Hepatocyte (in vitro differentiated cells): ENCODE results near the gene ARL2BP. TPM values are rescaled to one million over a fixed set of nuclear protein-coding genes. Genes with fewer than 3 reads are reported as not detected.

Experiments
- DNase-seq: peaks from one replicate; pipeline ENCODE4 v3.0.0-alpha.2; 2016; ENCODE audit warnings: low spot score
- H2AFZ ChIP-seq: fragments of 200-600 bp; sonication (generic); 2 replicates; pipeline ENCODE4 v1.6.0; 2016; ENCODE audit warnings: antibody characterized with exemption, mild to moderate bottlenecking
- H3K27ac ChIP-seq: fragments of 200-600 bp; sonication (generic); 2 replicates; pipeline ENCODE4 v1.5.1; 2016; ENCODE audit warnings: mild to moderate bottlenecking
- H3K27me3 ChIP-seq: fragments of 200-600 bp; sonication (generic); 2 replicates; pipeline ENCODE4 v1.6.1; 2016
- H3K36me3 ChIP-seq: fragments of 200-600 bp; sonication (generic); replicated peaks from 2 replicates; pipeline ENCODE4 v1.5.1; 2016; ENCODE audit warnings: low read depth; ENCODE audit not compliant: insufficient read depth
- H3K4me1 ChIP-seq: fragments of 200-600 bp; sonication (generic); 2 replicates; pipeline ENCODE4 v1.5.1; 2016; ENCODE audit warnings: mild to moderate bottlenecking, moderate library complexity; ENCODE audit not compliant: insufficient read depth
- H3K4me2 ChIP-seq: fragments of 200-600 bp; sonication (generic); 2 replicates; pipeline ENCODE4 v1.6.0; 2016
- H3K4me3 ChIP-seq: fragments of 200-600 bp; sonication (generic); 2 replicates; pipeline ENCODE4 v1.5.1; 2016; ENCODE audit warnings: mild to moderate bottlenecking
- H3K79me2 ChIP-seq: fragments of 200-600 bp; sonication (generic); 2 replicates; pipeline ENCODE4 v1.6.0; 2017; ENCODE audit warnings: mild to moderate bottlenecking
- H3K9me2 ChIP-seq: fragments of 200-600 bp; sonication (generic); replicated peaks from 2 replicates; pipeline ENCODE4 v1.6.0; 2017; ENCODE audit warnings: mild to moderate bottlenecking; ENCODE audit not compliant: insufficient read depth
- H3K9me3 ChIP-seq: fragments of 200-600 bp; sonication (generic); 2 replicates; pipeline ENCODE4 v1.5.1; 2016; ENCODE audit warnings: low read depth, mild to moderate bottlenecking
- H4K20me1 ChIP-seq: fragments of 200-600 bp; sonication (generic); 2 replicates; pipeline ENCODE4 v1.6.0; 2016; ENCODE audit warnings: mild to moderate bottlenecking; ENCODE audit not compliant: insufficient read depth, poor library complexity, severe bottlenecking
- EZH2 ChIP-seq: fragments of 200-600 bp; sonication (generic); IDR thresholded peaks from 2 replicates; pipeline ENCODE4 v1.6.1; 2016; ENCODE audit warnings: antibody characterized with exemption, mild to moderate bottlenecking, borderline replicate concordance
- EZH2phosphoT487 ChIP-seq: fragments of 200-600 bp; sonication (generic); IDR thresholded peaks from one replicate; pipeline ENCODE4 v1.6.1; 2018; ENCODE audit warnings: antibody characterized with exemption, mild to moderate bottlenecking, low read depth, moderate library complexity; ENCODE audit not compliant: unreplicated experiment, severe bottlenecking
- WGBS: methylation state at CpG from one replicate; pipeline ENCODE4 v1.1.6; 2016; ENCODE audit warnings: low lambda C conversion rate; ENCODE audit errors: missing lambda C conversion rate; 5-methylcytosine and 5-hydroxymethylcytosine counted together
- polyA plus RNA-seq: library from polyadenylated mRNA; unstranded; fragments of >200 nt; fragmentation: Nextera tagmentation; extraction: Ambion mirVana; gene quantifications from 2 replicates; pipeline ENCODE4 v1.2.1, GENCODE V29; 2016
- total RNA-seq: library from RNA; depleted of rRNA; stranded (reverse); fragments of >200 nt; gene quantifications from 2 replicates; pipeline ENCODE4 v1.2.3, GENCODE V29; 2014
- TF ChIP-seq, protein P1 (sequence below): fragments of 200-600 bp; sonication (generic); IDR thresholded peaks from 2 replicates; pipeline ENCODE4 v1.5.1; 2016; ENCODE audit warnings: antibody characterized with exemption, mild to moderate bottlenecking; ENCODE audit not compliant: poor library complexity

Gene ARL2BP
- total and polyA plus RNA-seq, 2 experiments from 2014 or later: 102 to 105 TPM

- H3K9me3 ChIP-seq: no peaks in the 10 kb centered on the region
Observed at GRCh38 chr16:57233944-57234706, 10.9 kb upstream of the ARL2BP start.

DNA sequence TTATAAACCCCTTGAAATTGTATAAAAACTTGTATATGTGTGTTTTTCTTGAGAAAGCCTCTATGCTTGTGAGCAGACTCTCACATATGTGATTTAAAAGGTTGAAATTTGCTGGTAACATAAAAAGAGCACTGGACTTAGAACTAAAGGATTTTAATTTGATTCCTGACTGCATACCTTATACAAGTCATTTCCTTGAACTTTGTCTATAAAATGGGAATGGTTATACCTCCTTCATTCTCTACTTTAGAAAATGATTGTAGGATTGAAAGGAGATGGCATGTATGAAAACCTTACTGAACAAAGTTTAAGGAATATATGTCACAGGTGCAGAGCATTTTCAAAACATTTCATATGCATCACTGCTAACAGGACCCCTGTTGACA is 10.4 kb upstream of the ARL2BP start:
- Histone ChIP-seq H3K27ac (no peak overlapping the region), H3K9me3 (no peaks in the 10 kb centered on the region), H2AFZ (no peak overlapping the region), H3K36me3 (peaks cover 7% of the 10 kb centered on the region), H3K27me3 (no peaks in the 10 kb centered on the region), H3K4me3 (no peak overlapping the region), H3K9me2 (no peaks in the 10 kb centered on the region), H3K4me2 (no peak overlapping the region), H3K79me2 (no peaks in the 10 kb centered on the region), H4K20me1 (no peaks in the 10 kb centered on the region), H3K4me1 (no peaks in the 10 kb centered on the region)
- no peak for TF ChIP-seq EZH2
- TF ChIP-seq, protein P1, sequence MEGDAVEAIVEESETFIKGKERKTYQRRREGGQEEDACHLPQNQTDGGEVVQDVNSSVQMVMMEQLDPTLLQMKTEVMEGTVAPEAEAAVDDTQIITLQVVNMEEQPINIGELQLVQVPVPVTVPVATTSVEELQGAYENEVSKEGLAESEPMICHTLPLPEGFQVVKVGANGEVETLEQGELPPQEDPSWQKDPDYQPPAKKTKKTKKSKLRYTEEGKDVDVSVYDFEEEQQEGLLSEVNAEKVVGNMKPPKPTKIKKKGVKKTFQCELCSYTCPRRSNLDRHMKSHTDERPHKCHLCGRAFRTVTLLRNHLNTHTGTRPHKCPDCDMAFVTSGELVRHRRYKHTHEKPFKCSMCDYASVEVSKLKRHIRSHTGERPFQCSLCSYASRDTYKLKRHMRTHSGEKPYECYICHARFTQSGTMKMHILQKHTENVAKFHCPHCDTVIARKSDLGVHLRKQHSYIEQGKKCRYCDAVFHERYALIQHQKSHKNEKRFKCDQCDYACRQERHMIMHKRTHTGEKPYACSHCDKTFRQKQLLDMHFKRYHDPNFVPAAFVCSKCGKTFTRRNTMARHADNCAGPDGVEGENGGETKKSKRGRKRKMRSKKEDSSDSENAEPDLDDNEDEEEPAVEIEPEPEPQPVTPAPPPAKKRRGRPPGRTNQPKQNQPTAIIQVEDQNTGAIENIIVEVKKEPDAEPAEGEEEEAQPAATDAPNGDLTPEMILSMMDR: no peak
- TF ChIP-seq EZH2phosphoT487: no peak
- DNase-seq: no peak

More at GRCh38 chr16:57233944-57234706, 10.9 kb upstream of the ARL2BP start:
- no peaks in the 10 kb centered on the region for H3K79me2 ChIP-seq
- H3K9me2 ChIP-seq: no peaks in the 10 kb centered on the region
- WGBS: 91% methylated on average over 9 of the region's 9 CpGs
- no peak overlapping the region for H3K27ac ChIP-seq
- H3K4me3 ChIP-seq: no peak overlapping the region
- no peak overlapping the region for H2AFZ ChIP-seq
- no peak overlapping the region for H3K4me2 ChIP-seq
- no peaks in the 10 kb centered on the region for H3K27me3 ChIP-seq
- H3K36me3 ChIP-seq: peaks cover 7% of the 10 kb centered on the region
- DNase-seq: no peak
- H4K20me1 ChIP-seq: no peaks in the 10 kb centered on the region
- no peak for TF ChIP-seq EZH2phosphoT487
- no peak for TF ChIP-seq EZH2
- TF ChIP-seq, protein P1: no peak
- no peaks in the 10 kb centered on the region for H3K4me1 ChIP-seq

DNA sequence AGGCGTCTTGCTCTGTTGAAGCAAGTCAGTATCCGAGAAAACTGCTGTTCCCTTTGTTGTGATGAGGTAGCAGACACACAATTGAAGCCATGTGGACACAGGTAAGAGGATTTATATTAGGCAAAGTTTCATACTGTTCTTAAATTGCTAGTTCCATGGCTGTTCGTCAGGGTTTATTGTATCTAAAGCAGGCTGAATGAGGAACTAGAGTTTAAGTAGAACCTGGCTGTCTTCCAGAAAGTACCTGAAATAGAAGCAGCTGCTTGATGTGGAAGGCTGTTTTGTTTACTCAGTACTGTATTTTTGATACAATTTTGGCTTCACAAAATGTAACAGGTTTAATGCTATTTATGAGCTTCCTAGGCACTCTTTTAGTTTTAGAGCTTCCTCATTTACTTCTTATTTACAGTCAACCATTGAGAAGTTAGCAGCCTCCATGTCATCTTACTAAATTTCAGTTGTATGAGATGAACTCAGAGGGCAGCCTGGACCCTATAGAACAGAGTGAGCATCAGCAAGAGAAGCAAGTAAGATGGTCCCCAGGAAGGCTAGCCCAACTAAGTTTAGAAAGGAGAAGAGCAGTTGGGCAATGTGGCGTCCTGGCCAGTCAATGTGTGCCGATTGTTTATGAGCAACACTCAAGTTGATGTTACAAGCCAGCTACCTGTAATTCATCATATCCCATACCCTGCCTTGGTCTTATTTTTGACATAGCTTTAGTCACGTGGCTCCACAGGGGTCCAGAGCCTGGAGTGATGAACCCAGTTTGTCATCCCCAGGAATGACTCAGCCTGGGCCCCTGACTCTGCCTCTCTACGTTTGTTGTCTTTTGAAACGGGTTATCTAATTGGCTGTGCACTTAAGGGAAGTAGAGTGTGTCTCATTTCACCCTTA is 9.7 kb upstream of the ARL2BP start:
- peak overlapping the region; percentile 28 for H3K27ac ChIP-seq
- no peaks in the 10 kb centered on the region for H3K4me1 ChIP-seq
- 65% methylated on average over 8 of the region's 8 CpGs for WGBS
- no peaks in the 10 kb centered on the region for H4K20me1 ChIP-seq
- TF ChIP-seq, protein P1: no peak
- TF ChIP-seq EZH2 (no peak), EZH2phosphoT487 (no peak)
- DNase-seq: peak; percentile 38
- no peaks in the 10 kb centered on the region for H3K27me3 ChIP-seq
- H3K36me3 ChIP-seq: peaks cover 4% of the 10 kb centered on the region
- H3K4me2 ChIP-seq: no peak overlapping the region
- H3K79me2 ChIP-seq: no peaks in the 10 kb centered on the region
- H3K9me2 ChIP-seq: no peaks in the 10 kb centered on the region
- H3K9me3 ChIP-seq: no peaks in the 10 kb centered on the region
- H2AFZ ChIP-seq: no peak overlapping the region
- H3K4me3 ChIP-seq: no peak overlapping the region
